Measurements from ENCODE around the gene AUTS2.
A peak's percentile ranks its signal among the peaks of the same experiment; 100 is the strongest.
"Not testable (repeated sequence)": the region's sequence is repeated elsewhere in the genome, so short reads cannot be mapped to it uniquely, and the experiment has no call there.

Gene AUTS2

GRCh38 chr7:70590126-70590854, 992.0 kb downstream of the AUTS2 start:
- no peak for TF ChIP-seq CTCF (IDR thresholded peaks at IDR 0.05; ENCODE audit: extremely low read depth, missing control alignments)
- DNase-seq (ENCODE audit: low spot score) = no peak

- no peak for DNase-seq (ENCODE audit: low spot score)
- TF ChIP-seq CTCF (IDR thresholded peaks at IDR 0.05; ENCODE audit: extremely low read depth, missing control alignments) = no peak
Measured at GRCh38 chr7:70591643-70592042, 993.4 kb downstream of the AUTS2 start.

GRCh38 chr7:70592171-70592570, 993.9 kb downstream of the AUTS2 start:
- no peak for TF ChIP-seq CTCF (IDR thresholded peaks at IDR 0.05; ENCODE audit: extremely low read depth, missing control alignments)
- DNase-seq (ENCODE audit: low spot score) = no peak

- no peak for TF ChIP-seq CTCF (IDR thresholded peaks at IDR 0.05; ENCODE audit: extremely low read depth, missing control alignments)
- DNase-seq (ENCODE audit: low spot score) = no peak
Measured at GRCh38 chr7:70594170-70594569, 995.9 kb downstream of the AUTS2 start.

GRCh38 chr7:70594885-70595284, 996.6 kb downstream of the AUTS2 start:
- DNase-seq (ENCODE audit: low spot score) = not testable (repeated sequence)

- no peak for TF ChIP-seq CTCF (IDR thresholded peaks at IDR 0.05; ENCODE audit: extremely low read depth, missing control alignments)
- no peak for DNase-seq (ENCODE audit: low spot score)
Measured at GRCh38 chr7:70595370-70595754, 997.1 kb downstream of the AUTS2 start.

GRCh38 chr7:70595755-70596597, 997.7 kb downstream of the AUTS2 start:
- DNase-seq (ENCODE audit: low spot score) = peak; percentile 40
- TF ChIP-seq CTCF (IDR thresholded peaks at IDR 0.05; ENCODE audit: extremely low read depth, missing control alignments) = no peak
